ENCODE measurements around the gene ZC3H8.
"Not testable (repeated sequence)": the region's sequence is repeated elsewhere in the genome, so short reads cannot be mapped to it uniquely, and the experiment has no call there.

ZC3H8 gene

DNA sequence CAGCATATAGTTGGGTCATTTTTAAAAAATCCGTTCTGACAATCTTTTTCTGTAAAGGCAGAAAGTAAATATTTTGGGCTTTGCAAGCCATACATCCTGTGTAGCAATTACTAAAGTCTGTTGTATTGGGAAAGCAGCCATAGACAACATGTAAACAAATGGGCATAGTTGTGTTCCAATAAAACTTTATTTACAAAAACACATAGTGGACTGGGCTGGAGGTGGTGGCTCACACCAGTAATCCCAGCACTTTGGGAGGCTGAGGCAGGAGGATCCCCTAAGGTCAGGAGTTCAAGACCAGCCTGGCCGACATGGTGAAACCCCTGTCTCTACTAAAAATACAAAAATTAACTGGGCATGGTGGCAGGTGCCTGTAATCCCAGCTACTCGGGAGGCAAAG is 46.9 kb downstream of the ZC3H8 start:
- H3K4ac ChIP-seq (ENCODE audit: low read length); H3K4me2 ChIP-seq (ENCODE audit: insufficient read depth, low read length, poor library complexity, severe bottlenecking); H3K4me1 ChIP-seq (ENCODE audit: control insufficient read depth in 2 of 2, insufficient read depth in 1 of 2, low read depth in 1 of 2, low read length in 2 of 2); H2BK120ac ChIP-seq (ENCODE audit: low read depth, low read length); H2BK5ac ChIP-seq (ENCODE audit: low read length); H3K27ac ChIP-seq (replicated peaks; ENCODE audit: low read length); H4K91ac ChIP-seq (ENCODE audit: low read depth, low read length, poor library complexity); H3K79me1 ChIP-seq (ENCODE audit: low read depth, low read length); H3K23ac ChIP-seq (ENCODE audit: low read depth, low read length, poor library complexity); H3K14ac ChIP-seq (ENCODE audit: low read length); DNase-seq (ENCODE audit: low spot score); H2AFZ ChIP-seq (ENCODE audit: low read length); H3K9ac ChIP-seq (ENCODE audit: low read depth, low read length, poor library complexity); H3K18ac ChIP-seq (ENCODE audit: low read length); H2BK15ac ChIP-seq (ENCODE audit: low read length); H4K8ac ChIP-seq (ENCODE audit: low read depth, low read length); H3K27me3 ChIP-seq (ENCODE audit: control insufficient read depth in 3 of 3, insufficient read depth in 3 of 3, low read depth in 1 of 3, low read length in 3 of 3); H3K4me3 ChIP-seq (ENCODE audit: low read length in 2 of 2); H2AK5ac ChIP-seq (ENCODE audit: low read depth, low read length); H2BK12ac ChIP-seq (ENCODE audit: low read length): not testable (repeated sequence)
- H3K36me3 ChIP-seq (replicated peaks in 1 of 2; ENCODE audit: control insufficient read depth in 2 of 2, insufficient read depth in 2 of 2, low read length in 2 of 2), result peaks cover 2 to 18% of the 10 kb centered on the region in 2 donors
- no CpG with 5 or more reads among the region's 3 CpGs for WGBS, 2 donors (ENCODE audit: extremely low coverage in 2 of 2, insufficient read length in 2 of 2, insufficient replicate concordance in 1 of 2)
- peaks cover 2 to 16% of the 10 kb centered on the region in 2 donors for H3K9me3 ChIP-seq (replicated peaks in 1 of 2; ENCODE audit: control insufficient read depth in 2 of 2, insufficient read depth in 1 of 2, low read depth in 1 of 2, low read length in 2 of 2)

DNA sequence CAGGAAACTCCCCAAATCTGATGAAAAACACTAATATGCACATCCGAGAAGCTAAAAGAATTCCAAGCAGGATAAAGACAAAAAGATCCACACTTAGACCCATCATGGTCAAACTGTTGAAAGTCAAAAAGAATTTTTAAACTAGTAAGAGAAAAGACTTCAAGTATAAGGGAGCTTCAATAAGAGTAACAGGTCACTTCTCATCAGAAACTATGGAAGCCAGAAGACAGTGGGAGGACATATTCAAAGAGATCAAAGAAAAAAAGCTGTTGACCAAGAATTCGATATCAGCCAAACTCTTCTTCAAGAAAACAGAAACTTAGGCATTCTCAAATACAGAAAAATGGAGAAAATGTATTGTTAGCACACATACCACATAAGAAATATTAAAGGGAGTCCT is 50.4 kb downstream of the ZC3H8 start:
- no peaks in the 10 kb centered on the region for H3K36me3 ChIP-seq (replicated peaks in 1 of 2; ENCODE audit: control insufficient read depth in 2 of 2, insufficient read depth in 2 of 2, low read length in 2 of 2)
- H3K14ac ChIP-seq (ENCODE audit: low read length), result no peak overlapping the region
- no peak overlapping the region for H2BK120ac ChIP-seq (ENCODE audit: low read depth, low read length)
- H2AFZ ChIP-seq (ENCODE audit: low read length), result no peak overlapping the region
- peaks cover 2 to 6% of the 10 kb centered on the region in 2 donors for H3K9me3 ChIP-seq (replicated peaks in 1 of 2; ENCODE audit: control insufficient read depth in 2 of 2, insufficient read depth in 1 of 2, low read depth in 1 of 2, low read length in 2 of 2)
- no peak overlapping the region for H4K8ac ChIP-seq (ENCODE audit: low read depth, low read length)
- H3K27me3 ChIP-seq (ENCODE audit: control insufficient read depth in 3 of 3, insufficient read depth in 3 of 3, low read depth in 1 of 3, low read length in 3 of 3), result no peaks in the 10 kb centered on the region
- H2AK5ac ChIP-seq (ENCODE audit: low read depth, low read length), result no peak overlapping the region
- H3K18ac ChIP-seq (ENCODE audit: low read length), result no peak overlapping the region
- no peak overlapping the region for H2BK15ac ChIP-seq (ENCODE audit: low read length)
- DNase-seq (ENCODE audit: low spot score), result no peak
- no peak overlapping the region for H3K23ac ChIP-seq (ENCODE audit: low read depth, low read length, poor library complexity)
- H3K4me3 ChIP-seq (ENCODE audit: low read length in 2 of 2), result no peak overlapping the region
- H3K9ac ChIP-seq (ENCODE audit: low read depth, low read length, poor library complexity), result no peak overlapping the region
- no peak overlapping the region for H4K91ac ChIP-seq (ENCODE audit: low read depth, low read length, poor library complexity)
- no peak overlapping the region for H3K4me2 ChIP-seq (ENCODE audit: insufficient read depth, low read length, poor library complexity, severe bottlenecking)
- H3K4me1 ChIP-seq (ENCODE audit: control insufficient read depth in 2 of 2, insufficient read depth in 1 of 2, low read depth in 1 of 2, low read length in 2 of 2), result no peaks in the 10 kb centered on the region
- H2BK12ac ChIP-seq (ENCODE audit: low read length), result no peak overlapping the region
- no peak overlapping the region for H2BK5ac ChIP-seq (ENCODE audit: low read length)
- no CpG with 5 or more reads among the region's 2 CpGs for WGBS, 2 donors (ENCODE audit: extremely low coverage in 2 of 2, insufficient read length in 2 of 2, insufficient replicate concordance in 1 of 2)
- H3K79me1 ChIP-seq (ENCODE audit: low read depth, low read length), result no peaks in the 10 kb centered on the region
- no peak overlapping the region for H3K4ac ChIP-seq (ENCODE audit: low read length)
- no peak overlapping the region for H3K27ac ChIP-seq (replicated peaks; ENCODE audit: low read length)

DNA sequence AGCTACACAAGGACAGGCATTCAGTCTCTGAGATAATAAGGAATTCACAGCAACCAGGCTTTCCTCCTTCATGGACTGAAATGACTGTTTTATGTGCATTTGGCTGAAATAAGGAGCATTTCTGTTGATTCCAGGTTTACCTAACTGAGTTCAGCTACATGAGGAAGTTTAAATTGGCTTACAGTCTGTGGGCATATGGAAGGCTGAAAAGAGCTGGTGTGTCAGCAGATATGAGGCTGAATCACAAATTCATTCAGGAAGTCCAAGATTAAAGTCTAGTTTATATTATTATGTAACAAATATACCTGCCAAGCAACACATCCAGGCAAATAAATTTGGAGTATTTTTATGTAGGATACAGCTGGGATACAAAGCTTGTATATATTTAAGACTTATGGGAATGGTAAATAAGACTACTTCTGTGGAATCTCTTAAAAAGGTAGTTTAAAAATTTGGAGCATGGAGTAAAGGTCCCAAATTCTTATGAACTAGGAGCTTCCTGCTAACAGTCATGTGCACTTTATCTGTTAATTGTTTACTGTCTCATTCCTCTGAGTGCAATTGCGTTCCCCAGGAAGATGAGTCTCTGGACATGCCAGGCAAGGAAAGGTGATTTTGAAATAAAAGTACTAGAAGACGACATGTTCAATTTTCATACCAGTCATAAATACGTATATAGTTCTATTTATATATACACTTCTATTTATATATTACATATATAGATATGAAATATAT is 53.0 kb downstream of the ZC3H8 start:
- no CpG with 5 or more reads among the region's 3 CpGs for WGBS, 2 donors (ENCODE audit: extremely low coverage in 2 of 2, insufficient read length in 2 of 2, insufficient replicate concordance in 1 of 2)
- Histone ChIP-seq H3K18ac (ENCODE audit: low read length) (no peak overlapping the region), H2BK15ac (ENCODE audit: low read length) (no peak overlapping the region), H2BK5ac (ENCODE audit: low read length) (no peak overlapping the region), H3K79me1 (ENCODE audit: low read depth, low read length) (no peaks in the 10 kb centered on the region), H3K9ac (ENCODE audit: low read depth, low read length, poor library complexity) (no peak overlapping the region), H3K4me1 (ENCODE audit: control insufficient read depth in 2 of 2, insufficient read depth in 1 of 2, low read depth in 1 of 2, low read length in 2 of 2) (no peaks in the 10 kb centered on the region), H3K14ac (ENCODE audit: low read length) (no peak overlapping the region), H3K9me3 (replicated peaks in 1 of 2; ENCODE audit: control insufficient read depth in 2 of 2, insufficient read depth in 1 of 2, low read depth in 1 of 2, low read length in 2 of 2) (peaks cover 2 to 6% of the 10 kb centered on the region in 2 donors), H3K4me2 (ENCODE audit: insufficient read depth, low read length, poor library complexity, severe bottlenecking) (no peak overlapping the region), H4K91ac (ENCODE audit: low read depth, low read length, poor library complexity) (no peak overlapping the region), H3K4ac (ENCODE audit: low read length) (no peak overlapping the region), H3K27ac (replicated peaks; ENCODE audit: low read length) (no peak overlapping the region), H3K36me3 (replicated peaks in 1 of 2; ENCODE audit: control insufficient read depth in 2 of 2, insufficient read depth in 2 of 2, low read length in 2 of 2) (no peaks in the 10 kb centered on the region), H4K8ac (ENCODE audit: low read depth, low read length) (no peak overlapping the region), H3K23ac (ENCODE audit: low read depth, low read length, poor library complexity) (no peak overlapping the region), H2AK5ac (ENCODE audit: low read depth, low read length) (no peak overlapping the region), H2BK120ac (ENCODE audit: low read depth, low read length) (no peak overlapping the region), H3K27me3 (ENCODE audit: control insufficient read depth in 3 of 3, insufficient read depth in 3 of 3, low read depth in 1 of 3, low read length in 3 of 3) (no peaks in the 10 kb centered on the region), H2BK12ac (ENCODE audit: low read length) (no peak overlapping the region), H3K4me3 (ENCODE audit: low read length in 2 of 2) (no peak overlapping the region), H2AFZ (ENCODE audit: low read length) (no peak overlapping the region)
- DNase-seq (ENCODE audit: low spot score), result no peak

DNA sequence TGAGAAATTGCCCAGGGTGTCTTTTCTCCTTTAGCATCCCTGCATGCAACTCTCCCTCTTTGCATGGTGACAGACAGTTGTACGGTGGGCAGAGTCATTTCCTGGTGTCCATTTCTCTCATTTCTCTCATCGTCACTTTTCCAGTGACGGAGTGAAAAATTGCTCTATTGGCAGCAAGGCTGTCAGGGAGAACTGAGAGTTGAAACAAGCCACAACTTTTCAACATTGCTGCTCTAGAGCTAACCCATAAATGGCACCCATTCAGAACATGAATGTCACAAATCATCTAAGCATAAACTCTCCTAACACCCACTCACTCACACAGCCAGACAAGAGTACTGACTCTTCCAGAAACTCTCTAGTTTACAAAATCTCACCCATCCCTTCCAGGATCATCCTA is 55.7 kb downstream of the ZC3H8 start:
- Histone ChIP-seq H2BK5ac (ENCODE audit: low read length) (no peak overlapping the region), H4K91ac (ENCODE audit: low read depth, low read length, poor library complexity) (no peak overlapping the region), H2BK12ac (ENCODE audit: low read length) (no peak overlapping the region), H2AFZ (ENCODE audit: low read length) (no peak overlapping the region), H3K36me3 (replicated peaks in 1 of 2; ENCODE audit: control insufficient read depth in 2 of 2, insufficient read depth in 2 of 2, low read length in 2 of 2) (no peaks in the 10 kb centered on the region), H2BK15ac (ENCODE audit: low read length) (no peak overlapping the region), H3K4me3 (ENCODE audit: low read length in 2 of 2) (no peak overlapping the region), H3K27me3 (ENCODE audit: control insufficient read depth in 3 of 3, insufficient read depth in 3 of 3, low read depth in 1 of 3, low read length in 3 of 3) (no peaks in the 10 kb centered on the region), H3K4me1 (ENCODE audit: control insufficient read depth in 2 of 2, insufficient read depth in 1 of 2, low read depth in 1 of 2, low read length in 2 of 2) (no peaks in the 10 kb centered on the region), H3K18ac (ENCODE audit: low read length) (no peak overlapping the region), H4K8ac (ENCODE audit: low read depth, low read length) (no peak overlapping the region), H3K14ac (ENCODE audit: low read length) (no peak overlapping the region), H3K4ac (ENCODE audit: low read length) (no peak overlapping the region), H3K9me3 (replicated peaks in 1 of 2; ENCODE audit: control insufficient read depth in 2 of 2, insufficient read depth in 1 of 2, low read depth in 1 of 2, low read length in 2 of 2) (peaks cover 1 to 2% of the 10 kb centered on the region in 2 donors), H2AK5ac (ENCODE audit: low read depth, low read length) (no peak overlapping the region), H3K79me1 (ENCODE audit: low read depth, low read length) (no peaks in the 10 kb centered on the region), H2BK120ac (ENCODE audit: low read depth, low read length) (no peak overlapping the region), H3K9ac (ENCODE audit: low read depth, low read length, poor library complexity) (no peak overlapping the region), H3K27ac (replicated peaks; ENCODE audit: low read length) (no peak overlapping the region), H3K23ac (ENCODE audit: low read depth, low read length, poor library complexity) (no peak overlapping the region), H3K4me2 (ENCODE audit: insufficient read depth, low read length, poor library complexity, severe bottlenecking) (no peak overlapping the region)
- DNase-seq (ENCODE audit: low spot score), result no peak
- no CpG with 5 or more reads among the region's 3 CpGs for WGBS, 2 donors (ENCODE audit: extremely low coverage in 2 of 2, insufficient read length in 2 of 2, insufficient replicate concordance in 1 of 2)

All from neuronal stem cell (in vitro differentiated cells).